ENCODE results near the gene MYG1.

GRCh38 chr12:53277981-53278380, 21.5 kb upstream of the MYG1 start:
- TF ChIP-seq GATA2 (IDR thresholded peaks at IDR 0.05; ENCODE audit: low read depth, low read length) (no peak), GATA3 (IDR thresholded peaks at IDR 0.05; ENCODE audit: low read depth, low read length) (no peak)
